H1 (cell line): ENCODE measurements around the gene PXDN. TPM values are rescaled to one million over a fixed set of nuclear protein-coding genes. Genes with fewer than 3 reads are reported as not detected.

Experiments
- CREB1 ChIP-seq: IDR thresholded peaks from 2 replicates; pipeline ENCODE4 v1.6.1; 2012; ENCODE audit warnings: inconsistent platforms
- FOSL1 ChIP-seq: IDR thresholded peaks from 2 replicates; pipeline ENCODE4 v1.6.1; 2011; ENCODE audit warnings: mild to moderate bottlenecking, low read depth, low read length, moderate library complexity; ENCODE audit not compliant: insufficient read depth
- HDAC2 ChIP-seq, 2 experiments: fragments of 300-600 bp in 1 of 2; sonication (generic) in 1 of 2; IDR thresholded peaks; 2 replicates each; pipeline ENCODE4 v1.6.1; 2011 to 2012; ENCODE audit warnings: low read depth in 2 of 2, low read length in 2 of 2, mild to moderate bottlenecking in 2 of 2, moderate library complexity in 2 of 2, borderline replicate concordance in 1 of 2, inconsistent platforms in 1 of 2
- MAFK ChIP-seq: IDR thresholded peaks from 2 replicates; pipeline ENCODE4 v1.6.1; 2012; ENCODE audit warnings: low read depth, mild to moderate bottlenecking, improper control_type of control experiment, low read length
- RAD21 ChIP-seq, 2 experiments: IDR thresholded peaks in 1 of 2; conservative IDR thresholded peaks in 1 of 2; 2 replicates each; pipeline ENCODE4 v1.6.1; 2011; ENCODE audit warnings: low read depth in 2 of 2, low read length in 2 of 2, improper control_type of control experiment in 1 of 2, inconsistent platforms in 1 of 2, mild to moderate bottlenecking in 1 of 2, moderate library complexity in 1 of 2
- YY1 ChIP-seq: IDR thresholded peaks from 2 replicates; pipeline ENCODE4 v1.6.1; 2011; ENCODE audit warnings: low read depth, mild to moderate bottlenecking, low read length
- polyA plus RNA-seq, 7 experiments: library from polyadenylated mRNA; depleted of rRNA in 3 of 7; stranded (reverse) in 5 of 7; unstranded in 2 of 7; fragments of >200 nt in 5 of 7; fragments of 200-250 nt in 2 of 7; gene quantifications; 1 replicate in 5 of 7; 2 replicates in 1 of 7; 4 replicates in 1 of 7; pipeline versions ENCODE4 v1.2.1 to v1.2.3, GENCODE V29; 2011 to 2013; ENCODE audit warnings: missing spikeins in 2 of 7, mixed read lengths in 2 of 7
- total RNA-seq: library from RNA; stranded (reverse); fragmentation: NEBNext Ultra II Directional; extraction: Animal tissue kit (Norgen Biotek cat#: 25700); gene quantifications from 2 replicates; pipeline ENCODE4 v1.2.1, GENCODE V29; 2021
- TF ChIP-seq, protein P1 (sequence below), 3 experiments: IDR thresholded peaks; 1 replicate in 2 of 3; 2 replicates in 1 of 3; pipeline versions ENCODE4 v1.5.1 to v1.6.1; 2011; ENCODE audit warnings: low read length in 3 of 3, mild to moderate bottlenecking in 3 of 3, inconsistent platforms in 2 of 3, low read depth in 1 of 3, moderate library complexity in 1 of 3; ENCODE audit not compliant: insufficient read depth in 1 of 3; ENCODE audit errors: control extremely low read depth in 1 of 3

The PXDN gene
- total and polyA plus RNA-seq, 2 of the 8 experiments (the other 6 are each of a cell fraction or from before 2014, with no cell fraction given), result 104 to 141 TPM

DNA sequence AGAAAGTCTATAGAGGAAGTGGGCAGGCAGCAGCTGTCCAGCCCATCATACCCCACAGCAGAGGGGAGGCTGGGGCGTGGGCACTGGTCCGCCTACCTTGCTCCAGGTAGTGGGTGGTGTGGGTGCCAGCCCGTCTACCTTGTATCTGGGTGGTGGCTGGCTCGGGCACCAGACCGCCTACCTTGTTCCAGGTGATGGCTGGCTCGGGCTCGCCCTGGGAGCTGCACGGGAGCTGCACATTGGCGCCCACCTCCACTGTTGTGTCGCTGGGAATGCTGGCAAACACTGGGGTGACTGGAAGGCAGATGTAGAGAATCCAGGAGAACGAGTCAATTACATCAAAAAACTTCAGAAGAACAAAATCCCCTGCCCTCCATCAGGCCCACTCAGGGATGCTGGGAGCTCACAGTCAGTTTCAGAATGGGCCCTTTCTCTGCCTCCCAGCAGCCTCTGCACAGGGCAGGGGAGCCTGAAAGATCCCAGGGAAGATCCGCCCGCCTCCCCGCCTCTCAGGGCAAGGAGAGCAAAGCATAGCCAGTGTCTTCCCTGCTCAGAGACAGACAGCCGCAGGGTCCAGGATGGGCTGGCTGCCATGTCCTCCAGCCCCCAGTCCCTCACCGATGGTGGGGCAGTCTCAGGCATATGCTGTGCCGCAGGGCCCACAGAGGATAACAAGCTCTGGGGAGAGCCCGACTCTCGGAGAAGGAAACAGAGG, 82.3 kb downstream of the PXDN start (continued):
- TF ChIP-seq, protein P1, sequence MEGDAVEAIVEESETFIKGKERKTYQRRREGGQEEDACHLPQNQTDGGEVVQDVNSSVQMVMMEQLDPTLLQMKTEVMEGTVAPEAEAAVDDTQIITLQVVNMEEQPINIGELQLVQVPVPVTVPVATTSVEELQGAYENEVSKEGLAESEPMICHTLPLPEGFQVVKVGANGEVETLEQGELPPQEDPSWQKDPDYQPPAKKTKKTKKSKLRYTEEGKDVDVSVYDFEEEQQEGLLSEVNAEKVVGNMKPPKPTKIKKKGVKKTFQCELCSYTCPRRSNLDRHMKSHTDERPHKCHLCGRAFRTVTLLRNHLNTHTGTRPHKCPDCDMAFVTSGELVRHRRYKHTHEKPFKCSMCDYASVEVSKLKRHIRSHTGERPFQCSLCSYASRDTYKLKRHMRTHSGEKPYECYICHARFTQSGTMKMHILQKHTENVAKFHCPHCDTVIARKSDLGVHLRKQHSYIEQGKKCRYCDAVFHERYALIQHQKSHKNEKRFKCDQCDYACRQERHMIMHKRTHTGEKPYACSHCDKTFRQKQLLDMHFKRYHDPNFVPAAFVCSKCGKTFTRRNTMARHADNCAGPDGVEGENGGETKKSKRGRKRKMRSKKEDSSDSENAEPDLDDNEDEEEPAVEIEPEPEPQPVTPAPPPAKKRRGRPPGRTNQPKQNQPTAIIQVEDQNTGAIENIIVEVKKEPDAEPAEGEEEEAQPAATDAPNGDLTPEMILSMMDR (IDR thresholded peaks at IDR 0.05; ENCODE audit: control extremely low read depth in 1 of 3, insufficient read depth in 1 of 3, low read depth in 1 of 3, low read length in 3 of 3), result no peak
- TF ChIP-seq CREB1 (no peak), YY1 (no peak), MAFK (no peak), HDAC2 (IDR thresholded peaks at IDR 0.05; ENCODE audit: borderline replicate concordance in 1 of 2, low read depth in 2 of 2, low read length in 2 of 2) (no peak), FOSL1 (no peak), RAD21 (IDR thresholded peaks at IDR 0.05 in 1 of 2, conservative IDR thresholded peaks at IDR 0.05 in 1 of 2; ENCODE audit: low read depth in 2 of 2, low read length in 2 of 2) (no peak)
